HepG2 (cell line): ENCODE measurements around the gene ATRN. TPM values are rescaled to one million over a fixed set of nuclear protein-coding genes. Genes with fewer than 3 reads are reported as not detected.

ENCODE experiments used
- ARHGAP35 ChIP-seq: sonication (generic); formaldehyde crosslinking; IDR thresholded peaks from 2 replicates; pipeline ENCODE4 v1.9.0; 2022; ENCODE audit warnings: mild to moderate bottlenecking, inconsistent platforms, moderate library complexity, missing genetic modification reagents, borderline replicate concordance
- ASH2L ChIP-seq: fragments of 300-600, 200-600 bp; sonication (generic); IDR thresholded peaks from 2 replicates; pipeline ENCODE4 v1.7.0; 2017; ENCODE audit warnings: low read depth, mild to moderate bottlenecking, moderate library complexity, mixed read lengths, low read length; ENCODE audit not compliant: insufficient read length
- ATF7-NPFF ChIP-seq: sonication (generic); formaldehyde crosslinking; IDR thresholded peaks from 2 replicates; pipeline ENCODE4 v1.8.1; 2023; ENCODE audit warnings: mild to moderate bottlenecking, low read depth, missing genetic modification reagents, moderate library complexity
- FOSL2 ChIP-seq: sonication (generic); formaldehyde crosslinking; IDR thresholded peaks from 2 replicates; pipeline ENCODE4 v1.4.0; 2020; ENCODE audit warnings: missing genetic modification reagents
- HNF4A ChIP-seq: sonication (generic); formaldehyde crosslinking; IDR thresholded peaks from 2 replicates; pipeline ENCODE4 v1.4.0; 2020; ENCODE audit warnings: missing genetic modification reagents
- PHF8 ChIP-seq: sonication (generic); formaldehyde crosslinking; IDR thresholded peaks from 2 replicates; pipeline ENCODE4 v1.5.0; 2020; ENCODE audit warnings: missing genetic modification reagents
- PITX1 ChIP-seq: sonication (generic); formaldehyde crosslinking; IDR thresholded peaks from 2 replicates; pipeline ENCODE4 v1.5.1; 2020; ENCODE audit warnings: mild to moderate bottlenecking, missing genetic modification reagents
- PRPF4 ChIP-seq: fragments of 200-400 bp; formaldehyde crosslinking; IDR thresholded peaks from 2 replicates; pipeline ENCODE4 v1.6.1; 2016; ENCODE audit warnings: low read length, low read depth; ENCODE audit not compliant: poor library complexity, severe bottlenecking
- SAP130 ChIP-seq: IDR thresholded peaks from 2 replicates; pipeline ENCODE4 v1.6.1; 2016; ENCODE audit warnings: low read depth
- SKI ChIP-seq: fragments of 450-650 bp; IDR thresholded peaks from one replicate; pipeline ENCODE4 v1.6.1; 2018; ENCODE audit warnings: mild to moderate bottlenecking; ENCODE audit not compliant: partially characterized antibody
- TBL1XR1 ChIP-seq: fragments of 150-350 bp; IDR thresholded peaks from 2 replicates; pipeline ENCODE4 v1.6.1; 2014; ENCODE audit warnings: borderline replicate concordance, low read length; ENCODE audit not compliant: partially characterized antibody
- TBX3 ChIP-seq: fragments of 450-650 bp; IDR thresholded peaks from 2 replicates; pipeline ENCODE4 v1.6.1; 2017; ENCODE audit warnings: antibody characterized with exemption, mild to moderate bottlenecking, inconsistent platforms, borderline replicate concordance
- TCF12 ChIP-seq, 2 experiments: fragments of 450-650 bp in 1 of 2; sonication (generic) in 1 of 2; formaldehyde crosslinking in 1 of 2; IDR thresholded peaks; 2 replicates each; pipeline versions ENCODE4 v1.6.1 to v1.8.0; 2017 to 2022; ENCODE audit warnings: antibody characterized with exemption in 1 of 2, mild to moderate bottlenecking in 1 of 2, missing genetic modification reagents in 1 of 2, moderate library complexity in 1 of 2
- ZFP36L2 ChIP-seq: sonication (generic); formaldehyde crosslinking; IDR thresholded peaks from 2 replicates; pipeline ENCODE4 v1.4.0; 2020; ENCODE audit warnings: missing genetic modification reagents
- ZMYM4 ChIP-seq: sonication (generic); formaldehyde crosslinking; IDR thresholded peaks from 2 replicates; pipeline ENCODE4 v1.8.1; 2023; ENCODE audit warnings: mild to moderate bottlenecking, missing genetic modification reagents
- ZNF235 ChIP-seq: sonication (generic); formaldehyde crosslinking; IDR thresholded peaks from 2 replicates; pipeline ENCODE4 v1.8.1; 2023; ENCODE audit warnings: mild to moderate bottlenecking, missing genetic modification reagents, borderline replicate concordance
- ZNF333 ChIP-seq: sonication (generic); formaldehyde crosslinking; IDR thresholded peaks from 2 replicates; pipeline ENCODE4 v1.4.0; 2020; ENCODE audit warnings: mild to moderate bottlenecking, missing genetic modification reagents, borderline replicate concordance
- ZNF616 ChIP-seq: sonication (generic); formaldehyde crosslinking; IDR thresholded peaks from 2 replicates; pipeline ENCODE4 v1.5.0; 2020; ENCODE audit warnings: low read depth, mild to moderate bottlenecking, missing genetic modification reagents
- ZNF768 ChIP-seq: sonication (generic); formaldehyde crosslinking; IDR thresholded peaks from 2 replicates; pipeline ENCODE4 v1.4.0; 2020; ENCODE audit warnings: missing genetic modification reagents
- polyA plus RNA-seq, 8 experiments: library from polyadenylated mRNA; depleted of rRNA in 3 of 8; stranded (reverse) in 7 of 8; unstranded in 1 of 8; fragments of >200 nt; fragmentation: Illumina TruSeq in 4 of 8; extraction: Trizol in 4 of 8; gene quantifications; 2 replicates each; pipeline versions ENCODE4 v1.2.1 to v1.2.3, GENCODE V29; 2011 to 2016; ENCODE audit warnings: low read depth in 4 of 8, missing spikeins in 1 of 8, mixed read lengths in 1 of 8; ENCODE audit not compliant: insufficient read depth in 1 of 8
- total RNA-seq, 5 experiments: library from RNA; depleted of rRNA; stranded (reverse); fragments of >200 nt; fragmentation: Illumina TruSeq; extraction: Trizol; gene quantifications; 2 replicates each; pipeline ENCODE4 v1.2.3, GENCODE V29; 2016; ENCODE audit warnings: low read depth in 1 of 5
- TF ChIP-seq, protein P1 (sequence below): sonication (generic); formaldehyde crosslinking; IDR thresholded peaks from 2 replicates; pipeline ENCODE4 v1.5.1; 2020; ENCODE audit warnings: missing genetic modification reagents, mild to moderate bottlenecking, borderline replicate concordance

The ATRN gene
- total and polyA plus RNA-seq, 2 of the 13 experiments (the other 11 are each of a cell fraction or from before 2014, with no cell fraction given): 44.2 to 81.1 TPM

DNA sequence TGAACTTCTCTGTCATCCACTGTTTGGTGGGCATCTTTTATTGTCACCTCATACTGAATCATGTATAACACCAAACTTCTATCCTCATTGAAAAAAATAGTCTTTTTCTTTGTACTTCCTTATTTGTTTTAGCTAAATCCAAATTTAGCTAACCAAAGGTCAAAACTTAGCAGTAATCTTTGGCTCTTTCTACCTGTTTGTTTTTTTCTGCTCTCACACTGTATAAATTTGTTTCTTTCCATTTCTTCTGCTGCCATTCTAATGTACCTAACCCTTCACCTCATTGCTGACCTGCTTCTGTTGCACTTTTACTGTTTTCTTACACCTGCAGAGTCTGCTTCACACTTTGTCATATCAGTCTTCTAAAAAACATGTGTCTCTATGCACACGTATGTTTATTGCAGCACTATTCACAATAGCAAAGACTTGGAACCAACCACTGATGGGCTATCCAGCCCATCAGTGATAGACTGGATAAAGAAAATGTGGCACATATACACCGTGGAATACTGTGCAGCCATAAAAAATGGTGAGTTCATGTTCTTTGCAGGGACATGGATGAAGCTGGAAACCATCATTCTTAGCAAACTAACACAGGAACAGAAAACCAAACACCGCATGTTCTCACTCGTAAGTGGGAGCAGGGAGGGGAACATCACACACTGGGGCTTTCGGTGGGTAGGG lies 7.2 kb downstream of the ATRN start (continued):
- no peak for TF ChIP-seq ATF7-NPFF
- TF ChIP-seq ZNF616 (CRISPR knock-in tag): no peak
- TF ChIP-seq ZNF333 (CRISPR knock-in tag): no peak
- no peak for TF ChIP-seq TBX3
- no peak for TF ChIP-seq PRPF4
- no peak for TF ChIP-seq TBL1XR1
- no peak for TF ChIP-seq ZNF768 (CRISPR knock-in tag)
- TF ChIP-seq SKI: no peak
- TF ChIP-seq FOSL2 (CRISPR knock-in tag): no peak
- no peak for TF ChIP-seq ARHGAP35 (CRISPR knock-in tag)
- no peak for TF ChIP-seq HNF4A (CRISPR knock-in tag)
- TF ChIP-seq ZNF235 (CRISPR knock-in tag): no peak
- TF ChIP-seq TCF12 (IDR thresholded peaks at IDR 0.05): no peak
- no peak for TF ChIP-seq TCF12 (CRISPR knock-in tag; IDR thresholded peaks at IDR 0.05)
- TF ChIP-seq PHF8 (CRISPR knock-in tag): no peak
- no peak for TF ChIP-seq ZFP36L2 (CRISPR knock-in tag)
- no peak for TF ChIP-seq ZMYM4 (CRISPR knock-in tag)
- peak; percentile 42; the same call in 1 of the 2 replicates for TF ChIP-seq SAP130 (CRISPR knock-in tag)
- TF ChIP-seq PITX1 (CRISPR knock-in tag): no peak
- TF ChIP-seq, protein P1, sequence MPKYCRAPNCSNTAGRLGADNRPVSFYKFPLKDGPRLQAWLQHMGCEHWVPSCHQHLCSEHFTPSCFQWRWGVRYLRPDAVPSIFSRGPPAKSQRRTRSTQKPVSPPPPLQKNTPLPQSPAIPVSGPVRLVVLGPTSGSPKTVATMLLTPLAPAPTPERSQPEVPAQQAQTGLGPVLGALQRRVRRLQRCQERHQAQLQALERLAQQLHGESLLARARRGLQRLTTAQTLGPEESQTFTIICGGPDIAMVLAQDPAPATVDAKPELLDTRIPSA (CRISPR knock-in tag): no peak
- peak; percentile 29 for TF ChIP-seq ASH2L
